ENCODE results near the gene VAPB. TPM values are rescaled to one million over a fixed set of nuclear protein-coding genes. Genes with fewer than 3 reads are reported as not detected.

VAPB gene
- total RNA-seq, 4 donors from 2014 or later: 24.6 to 30.8 (median 29.4) TPM

- Histone ChIP-seq H3K27me3 (no peaks in the 10 kb centered on the region), H3K27ac (no peak overlapping the region), H3K36me3 (no peaks in the 10 kb centered on the region), H3K4me3 (no peak overlapping the region), H3K9me3 (no peaks in the 10 kb centered on the region), H3K4me1 (peaks cover 2 to 45% (median 10%) of the 10 kb centered on the region in 4 donors)
- DNase-seq: no peak
- TF ChIP-seq POLR2A (IDR thresholded peaks at IDR 0.05): no peak
- TF ChIP-seq, protein P1, sequence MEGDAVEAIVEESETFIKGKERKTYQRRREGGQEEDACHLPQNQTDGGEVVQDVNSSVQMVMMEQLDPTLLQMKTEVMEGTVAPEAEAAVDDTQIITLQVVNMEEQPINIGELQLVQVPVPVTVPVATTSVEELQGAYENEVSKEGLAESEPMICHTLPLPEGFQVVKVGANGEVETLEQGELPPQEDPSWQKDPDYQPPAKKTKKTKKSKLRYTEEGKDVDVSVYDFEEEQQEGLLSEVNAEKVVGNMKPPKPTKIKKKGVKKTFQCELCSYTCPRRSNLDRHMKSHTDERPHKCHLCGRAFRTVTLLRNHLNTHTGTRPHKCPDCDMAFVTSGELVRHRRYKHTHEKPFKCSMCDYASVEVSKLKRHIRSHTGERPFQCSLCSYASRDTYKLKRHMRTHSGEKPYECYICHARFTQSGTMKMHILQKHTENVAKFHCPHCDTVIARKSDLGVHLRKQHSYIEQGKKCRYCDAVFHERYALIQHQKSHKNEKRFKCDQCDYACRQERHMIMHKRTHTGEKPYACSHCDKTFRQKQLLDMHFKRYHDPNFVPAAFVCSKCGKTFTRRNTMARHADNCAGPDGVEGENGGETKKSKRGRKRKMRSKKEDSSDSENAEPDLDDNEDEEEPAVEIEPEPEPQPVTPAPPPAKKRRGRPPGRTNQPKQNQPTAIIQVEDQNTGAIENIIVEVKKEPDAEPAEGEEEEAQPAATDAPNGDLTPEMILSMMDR (IDR thresholded peaks at IDR 0.05): no peak
Measured at GRCh38 chr20:58395604-58396003, 6.6 kb downstream of the VAPB start.

DNA sequence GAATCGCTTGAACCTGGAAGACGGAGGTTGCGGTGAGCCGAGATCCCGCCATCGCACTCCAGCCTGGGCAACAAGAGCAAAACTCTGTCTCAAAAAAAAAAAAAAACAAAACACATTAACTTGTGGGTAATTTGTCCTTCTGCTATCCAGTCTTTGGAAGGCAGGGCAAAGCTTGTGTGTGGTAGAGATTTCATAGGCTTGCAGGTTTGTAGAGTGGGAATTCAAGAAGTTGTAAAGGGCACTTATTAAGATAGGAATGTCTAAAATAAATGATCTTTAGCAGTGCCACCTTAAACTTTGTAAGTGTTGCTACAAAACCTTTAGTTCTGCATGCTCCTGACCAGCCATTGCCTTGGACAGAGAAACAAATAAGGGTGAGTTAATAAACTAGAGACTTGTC, 8.4 kb downstream of the VAPB start:
- H3K27ac ChIP-seq: no peak overlapping the region
- H3K27me3 ChIP-seq: no peaks in the 10 kb centered on the region
- no peak overlapping the region for H3K4me3 ChIP-seq
- H3K36me3 ChIP-seq: no peaks in the 10 kb centered on the region
- TF ChIP-seq POLR2A (IDR thresholded peaks at IDR 0.05): no peak
- TF ChIP-seq, protein P1 (IDR thresholded peaks at IDR 0.05): no peak
- no peak for DNase-seq
- H3K4me1 ChIP-seq: peaks cover 6 to 29% (median 13%) of the 10 kb centered on the region in 4 donors
- H3K9me3 ChIP-seq: no peaks in the 10 kb centered on the region

DNA sequence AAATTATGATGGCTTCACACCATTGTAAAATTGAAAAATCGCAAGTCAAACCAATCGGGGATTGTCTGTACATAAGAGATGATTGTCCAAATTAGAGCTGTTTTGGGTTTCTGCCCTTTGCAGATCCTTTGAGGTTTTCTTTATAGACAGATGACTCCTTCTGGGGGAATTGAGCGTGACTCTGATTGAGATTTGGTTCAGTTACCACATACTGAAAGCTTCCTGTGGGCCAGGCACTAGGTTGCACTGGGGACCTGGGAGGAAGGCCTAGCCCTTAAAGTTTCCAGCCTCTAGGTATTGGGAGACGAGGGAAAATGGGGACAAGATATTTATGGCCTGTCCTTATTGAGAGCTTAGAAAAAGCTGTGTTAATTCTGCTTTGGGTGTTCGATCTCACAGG, 9.2 kb downstream of the VAPB start:
- no peaks in the 10 kb centered on the region for H3K36me3 ChIP-seq
- no peak overlapping the region for H3K4me3 ChIP-seq
- no peaks in the 10 kb centered on the region for H3K9me3 ChIP-seq
- TF ChIP-seq, protein P1 (IDR thresholded peaks at IDR 0.05): no peak
- no peak for TF ChIP-seq POLR2A (IDR thresholded peaks at IDR 0.05)
- DNase-seq: no peak
- H3K4me1 ChIP-seq: peaks cover 6 to 21% (median 16%) of the 10 kb centered on the region in 4 donors
- H3K27ac ChIP-seq: no peak overlapping the region
- H3K27me3 ChIP-seq: no peaks in the 10 kb centered on the region

DNA sequence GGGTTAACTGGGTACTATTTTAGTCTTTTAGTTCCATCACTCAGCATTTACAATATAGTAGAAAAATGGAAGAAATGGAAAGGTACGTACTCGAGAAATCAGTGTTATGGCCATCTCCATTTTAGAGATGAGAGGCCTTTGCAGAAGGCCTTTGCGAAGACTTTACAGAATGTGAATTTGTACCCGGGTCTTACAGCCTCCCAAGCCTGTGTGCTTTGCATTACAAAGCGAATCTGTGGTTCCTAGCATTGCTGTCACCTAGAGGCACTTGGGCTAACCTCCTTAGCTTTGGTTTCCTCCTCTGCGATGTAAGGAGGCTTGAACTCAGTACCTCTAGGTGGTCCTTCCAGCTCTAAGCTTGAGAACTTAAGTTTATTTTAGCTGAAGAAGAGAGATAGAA, 10.9 kb downstream of the VAPB start:
- no peaks in the 10 kb centered on the region for H3K9me3 ChIP-seq
- no peak for DNase-seq
- TF ChIP-seq, protein P1 (IDR thresholded peaks at IDR 0.05): no peak
- TF ChIP-seq POLR2A (IDR thresholded peaks at IDR 0.05): no peak
- H3K36me3 ChIP-seq: no peaks in the 10 kb centered on the region
- H3K4me1 ChIP-seq: peaks cover 0 to 18% (median 11%) of the 10 kb centered on the region in 4 donors
- H3K27ac ChIP-seq: no peak overlapping the region
- no peak overlapping the region for H3K4me3 ChIP-seq
- no peaks in the 10 kb centered on the region for H3K27me3 ChIP-seq

- no peaks in the 10 kb centered on the region for H3K36me3 ChIP-seq
- DNase-seq: no peak
- H3K27ac ChIP-seq: no peak overlapping the region
- H3K9me3 ChIP-seq: no peaks in the 10 kb centered on the region
- no peak overlapping the region for H3K4me3 ChIP-seq
- H3K27me3 ChIP-seq: no peaks in the 10 kb centered on the region
- peaks cover 0 to 14% (median 11%) of the 10 kb centered on the region in 4 donors for H3K4me1 ChIP-seq
- TF ChIP-seq, protein P1 (IDR thresholded peaks at IDR 0.05): no peak
- no peak for TF ChIP-seq POLR2A (IDR thresholded peaks at IDR 0.05)
Measured at GRCh38 chr20:58401162-58401561, 12.1 kb downstream of the VAPB start.

GRCh38 chr20:58402305-58402704, 13.3 kb downstream of the VAPB start:
- H3K27me3 ChIP-seq: no peaks in the 10 kb centered on the region
- peaks cover 0 to 14% (median 13%) of the 10 kb centered on the region in 4 donors for H3K4me1 ChIP-seq
- no peak overlapping the region for H3K27ac ChIP-seq

More at GRCh38 chr20:58402305-58402704, 13.3 kb downstream of the VAPB start:
- no peak for TF ChIP-seq POLR2A (IDR thresholded peaks at IDR 0.05)
- TF ChIP-seq, protein P1 (IDR thresholded peaks at IDR 0.05): no peak
- Histone ChIP-seq H3K4me3 (no peak overlapping the region), H3K36me3 (no peaks in the 10 kb centered on the region), H3K9me3 (no peaks in the 10 kb centered on the region)
- no peak for DNase-seq

Measured in Peyer's patch (tissue), 4 donors.